Stomach (tissue), 4 donors: ENCODE results near the gene TBC1D2.

Experiments used
- CTCF ChIP-seq, 7 experiments: fragments of 450-650 bp in 4 of 7; fragments of 200-600 bp in 3 of 7; sonication (generic) in 3 of 7; IDR thresholded peaks; one replicate each; pipeline ENCODE4 v1.5.1; 2016 to 2019; ENCODE audit warnings: antibody characterized with exemption in 7 of 7, control low read depth in 2 of 7, mild to moderate bottlenecking in 1 of 7
- EP300 ChIP-seq: sonication (generic); formaldehyde crosslinking; IDR thresholded peaks from one replicate; pipeline ENCODE4 v1.6.1; 2017; ENCODE audit warnings: antibody characterized with exemption
- POLR2AphosphoS5 ChIP-seq, 3 donors: sonication (generic); formaldehyde crosslinking; IDR thresholded peaks; one replicate each; pipeline ENCODE4 v1.6.1; 2016; ENCODE audit warnings: antibody characterized with exemption in 3 of 3

- TF ChIP-seq CTCF (IDR thresholded peaks at IDR 0.05) = no peak
- no peak for TF ChIP-seq POLR2AphosphoS5 (IDR thresholded peaks at IDR 0.05)
- no peak for TF ChIP-seq EP300
Measured at GRCh38 chr9:98289614-98290201, 34.3 kb upstream of the TBC1D2 start.
